ENCODE data around the gene ROS1.

Gene ROS1

GRCh38 chr6:117384659-117385058 lies 41.1 kb downstream of the ROS1 start:
- H3K9ac ChIP-seq (ENCODE audit: low read length) = no peak overlapping the region
- no peak overlapping the region for H2AFZ ChIP-seq (ENCODE audit: low read depth, low read length)
- H3K27ac ChIP-seq (ENCODE audit: low read length) = no peak overlapping the region
- TF ChIP-seq CTCF (IDR thresholded peaks at IDR 0.05; ENCODE audit: low read depth, low read length) (no peak), EZH2phosphoT487 (IDR thresholded peaks at IDR 0.05; ENCODE audit: low read depth) (no peak)
- H3K9me3 ChIP-seq (ENCODE audit: insufficient read depth, low read length) = no peaks in the 10 kb centered on the region
- no peaks in the 10 kb centered on the region for H3K36me3 ChIP-seq (replicated peaks; ENCODE audit: low read depth, low read length)
- no peak overlapping the region for H3K4me3 ChIP-seq (ENCODE audit: low read length)
- H3K4me1 ChIP-seq (ENCODE audit: low read length) = peaks cover 19% of the 10 kb centered on the region
- H3K27me3 ChIP-seq (ENCODE audit: low read depth, low read length) = no peaks in the 10 kb centered on the region
- no peaks in the 10 kb centered on the region for H3K79me2 ChIP-seq (ENCODE audit: low read length)
- H4K20me1 ChIP-seq (ENCODE audit: insufficient read depth, low read length) = no peaks in the 10 kb centered on the region
- H3K4me2 ChIP-seq (ENCODE audit: low read length) = no peak overlapping the region

GRCh38 chr6:117381749-117382148 lies 44.0 kb downstream of the ROS1 start:
- no peaks in the 10 kb centered on the region for H3K36me3 ChIP-seq (replicated peaks; ENCODE audit: low read depth, low read length)
- no peak overlapping the region for H3K9ac ChIP-seq (ENCODE audit: low read length)
- no peaks in the 10 kb centered on the region for H3K79me2 ChIP-seq (ENCODE audit: low read length)
- no peaks in the 10 kb centered on the region for H4K20me1 ChIP-seq (ENCODE audit: insufficient read depth, low read length)
- peak overlapping the region; percentile 43 for H3K4me2 ChIP-seq (ENCODE audit: low read length)
- no peak overlapping the region for H3K27ac ChIP-seq (ENCODE audit: low read length)
- no peak overlapping the region for H3K4me3 ChIP-seq (ENCODE audit: low read length)
- peaks cover 19% of the 10 kb centered on the region for H3K4me1 ChIP-seq (ENCODE audit: low read length)
- TF ChIP-seq EZH2phosphoT487 (IDR thresholded peaks at IDR 0.05; ENCODE audit: low read depth) (no peak), CTCF (IDR thresholded peaks at IDR 0.05; ENCODE audit: low read depth, low read length) (no peak)
- H2AFZ ChIP-seq (ENCODE audit: low read depth, low read length) = no peak overlapping the region
- no peaks in the 10 kb centered on the region for H3K9me3 ChIP-seq (ENCODE audit: insufficient read depth, low read length)
- no peaks in the 10 kb centered on the region for H3K27me3 ChIP-seq (ENCODE audit: low read depth, low read length)

- H3K4me3 ChIP-seq (ENCODE audit: low read length) = no peak overlapping the region
- no peak overlapping the region for H3K27ac ChIP-seq (ENCODE audit: low read length)
- no peaks in the 10 kb centered on the region for H3K36me3 ChIP-seq (replicated peaks; ENCODE audit: low read depth, low read length)
- no peaks in the 10 kb centered on the region for H4K20me1 ChIP-seq (ENCODE audit: insufficient read depth, low read length)
- H3K4me2 ChIP-seq (ENCODE audit: low read length) = no peak overlapping the region
- H2AFZ ChIP-seq (ENCODE audit: low read depth, low read length) = no peak overlapping the region
- H3K4me1 ChIP-seq (ENCODE audit: low read length) = peaks cover 19% of the 10 kb centered on the region
- no peaks in the 10 kb centered on the region for H3K27me3 ChIP-seq (ENCODE audit: low read depth, low read length)
- no peak for TF ChIP-seq CTCF (IDR thresholded peaks at IDR 0.05; ENCODE audit: low read depth, low read length)
- no peak for TF ChIP-seq EZH2phosphoT487 (IDR thresholded peaks at IDR 0.05; ENCODE audit: low read depth)
- no peaks in the 10 kb centered on the region for H3K9me3 ChIP-seq (ENCODE audit: insufficient read depth, low read length)
- no peaks in the 10 kb centered on the region for H3K79me2 ChIP-seq (ENCODE audit: low read length)
- H3K9ac ChIP-seq (ENCODE audit: low read length) = no peak overlapping the region
These were observed 45.4 kb downstream of the ROS1 start for GRCh38 chr6:117380298-117380697.

- no peaks in the 10 kb centered on the region for H3K4me1 ChIP-seq (ENCODE audit: low read length)
- H3K4me3 ChIP-seq (ENCODE audit: low read length) = no peak overlapping the region
- no peak for TF ChIP-seq EZH2phosphoT487 (IDR thresholded peaks at IDR 0.05; ENCODE audit: low read depth)
- no peak for TF ChIP-seq CTCF (IDR thresholded peaks at IDR 0.05; ENCODE audit: low read depth, low read length)
- H4K20me1 ChIP-seq (ENCODE audit: insufficient read depth, low read length) = no peaks in the 10 kb centered on the region
- no peak overlapping the region for H3K27ac ChIP-seq (ENCODE audit: low read length)
- no peak overlapping the region for H3K4me2 ChIP-seq (ENCODE audit: low read length)
- no peaks in the 10 kb centered on the region for H3K9me3 ChIP-seq (ENCODE audit: insufficient read depth, low read length)
- H3K36me3 ChIP-seq (replicated peaks; ENCODE audit: low read depth, low read length) = no peaks in the 10 kb centered on the region
- H3K79me2 ChIP-seq (ENCODE audit: low read length) = no peaks in the 10 kb centered on the region
- no peak overlapping the region for H3K9ac ChIP-seq (ENCODE audit: low read length)
- no peaks in the 10 kb centered on the region for H3K27me3 ChIP-seq (ENCODE audit: low read depth, low read length)
- no peak overlapping the region for H2AFZ ChIP-seq (ENCODE audit: low read depth, low read length)
These were observed 50.3 kb downstream of the ROS1 start for GRCh38 chr6:117375446-117375845.

Measured in OCI-LY3 (cell line).